ENCODE measurements around the gene CFAP20. TPM values are rescaled to one million over a fixed set of nuclear protein-coding genes. Genes with fewer than 3 reads are reported as not detected.
"Not testable (repeated sequence)": the region's sequence is repeated elsewhere in the genome, so short reads cannot be mapped to it uniquely, and the experiment has no call there.

CFAP20 gene
- total RNA-seq, 1 donor from 2014 or later, result 24.9 TPM

GRCh38 chr16:58094791-58095574 is 34.2 kb downstream of the CFAP20 start:
- Mint-ChIP-seq H3K4me3 (no peak overlapping the region), H3K4me1 (no peaks in the 10 kb centered on the region), H3K36me3 (ENCODE audit: low read depth) (no peaks in the 10 kb centered on the region), H3K27ac (no peak overlapping the region), H3K27me3 (peaks cover 8% of the 10 kb centered on the region), H3K9me3 (no peaks in the 10 kb centered on the region)
- no peak for TF ChIP-seq CTCF (IDR thresholded peaks at IDR 0.05)
- no peak for DNase-seq
- ChIA-PET POLR2A (no interaction called here), CTCF (interaction anchor here (1.5 kb wide), 1 partner anchor 15 kb away, joined by 4 read pairs; no protein-coding TSS in a partner anchor)
- ATAC-seq (ENCODE audit: low read depth), result no peak
- intact Hi-C loops (cut with micrococcal nuclease), result no loop called here

- no peaks in the 10 kb centered on the region for H3K4me1 Mint-ChIP-seq
- H3K27ac Mint-ChIP-seq, result no peak overlapping the region
- CTCF ChIA-PET, result no interaction called here
- intact Hi-C loops (cut with micrococcal nuclease), result no loop called here
- TF ChIP-seq CTCF (IDR thresholded peaks at IDR 0.05), result no peak
- no peaks in the 10 kb centered on the region for H3K36me3 Mint-ChIP-seq (ENCODE audit: low read depth)
- DNase-seq (no peak), ATAC-seq (ENCODE audit: low read depth) (no peak)
- POLR2A ChIA-PET, result no interaction called here
- no peaks in the 10 kb centered on the region for H3K9me3 Mint-ChIP-seq
- H3K4me3 Mint-ChIP-seq, result no peak overlapping the region
- H3K27me3 Mint-ChIP-seq, result peaks cover 8% of the 10 kb centered on the region
These were observed 35.2 kb downstream of the CFAP20 start for GRCh38 chr16:58094026-58094425.

- POLR2A ChIA-PET; CTCF ChIA-PET; ATAC-seq (ENCODE audit: low read depth); H3K4me3 Mint-ChIP-seq; H3K27ac Mint-ChIP-seq; H3K9me3 Mint-ChIP-seq; H3K36me3 Mint-ChIP-seq (ENCODE audit: low read depth); intact Hi-C loops (cut with micrococcal nuclease); H3K4me1 Mint-ChIP-seq; DNase-seq; H3K27me3 Mint-ChIP-seq: not testable (repeated sequence)
These were observed 38.8 kb downstream of the CFAP20 start for GRCh38 chr16:58090396-58090795.

- no peak overlapping the region for H3K4me3 Mint-ChIP-seq
- H3K4me1 Mint-ChIP-seq, result no peaks in the 10 kb centered on the region
- intact Hi-C loops (cut with micrococcal nuclease), result no loop called here
- TF ChIP-seq CTCF (IDR thresholded peaks at IDR 0.05), result no peak
- ATAC-seq (ENCODE audit: low read depth), result no peak
- no peaks in the 10 kb centered on the region for H3K9me3 Mint-ChIP-seq
- POLR2A ChIA-PET, result no interaction called here
- H3K36me3 Mint-ChIP-seq (ENCODE audit: low read depth), result no peaks in the 10 kb centered on the region
- no peaks in the 10 kb centered on the region for H3K27me3 Mint-ChIP-seq
- H3K27ac Mint-ChIP-seq, result no peak overlapping the region
- CTCF ChIA-PET, result no interaction called here
- DNase-seq, result no peak
These were observed 41.1 kb downstream of the CFAP20 start for GRCh38 chr16:58088091-58088490.

- intact Hi-C loops (cut with micrococcal nuclease), result no loop called here
- ATAC-seq (ENCODE audit: low read depth), result no peak
- Mint-ChIP-seq H3K4me3 (no peak overlapping the region), H3K36me3 (ENCODE audit: low read depth) (no peaks in the 10 kb centered on the region), H3K9me3 (no peaks in the 10 kb centered on the region), H3K27me3 (no peaks in the 10 kb centered on the region), H3K27ac (no peak overlapping the region), H3K4me1 (no peaks in the 10 kb centered on the region)
- no peak for TF ChIP-seq CTCF (IDR thresholded peaks at IDR 0.05)
- DNase-seq, result no peak
- POLR2A ChIA-PET, result no interaction called here
- CTCF ChIA-PET, result no interaction called here
These were observed 41.8 kb downstream of the CFAP20 start for GRCh38 chr16:58087209-58087913.
